Measurements from ENCODE around the gene ARHGAP26.
A peak's percentile ranks its signal among the peaks of the same experiment; 100 is the strongest.

The ARHGAP26 gene

GRCh38 chr5:143164557-143164956 lies 394.4 kb downstream of the ARHGAP26 start:
- no peak for DNase-seq (ENCODE audit: low spot score)

GRCh38 chr5:143165049-143165880 lies 395.1 kb downstream of the ARHGAP26 start:
- DNase-seq (ENCODE audit: low spot score): no peak

GRCh38 chr5:143166090-143166489 lies 395.9 kb downstream of the ARHGAP26 start:
- no peak for DNase-seq (ENCODE audit: low spot score)

GRCh38 chr5:143166661-143167420 lies 396.7 kb downstream of the ARHGAP26 start:
- no peak for DNase-seq (ENCODE audit: low spot score)

GRCh38 chr5:143168171-143168741 lies 398.1 kb downstream of the ARHGAP26 start:
- DNase-seq (ENCODE audit: low spot score): no peak

GRCh38 chr5:143168921-143169810 lies 399.0 kb downstream of the ARHGAP26 start:
- no peak for DNase-seq (ENCODE audit: low spot score)

- DNase-seq (ENCODE audit: low spot score): no peak
Measured at GRCh38 chr5:143170104-143170503, 399.9 kb downstream of the ARHGAP26 start.

GRCh38 chr5:143170977-143171376 lies 400.8 kb downstream of the ARHGAP26 start:
- no peak for DNase-seq (ENCODE audit: low spot score)

GRCh38 chr5:143172739-143173138 lies 402.6 kb downstream of the ARHGAP26 start:
- no peak for DNase-seq (ENCODE audit: low spot score)

GRCh38 chr5:143173139-143173889 lies 403.1 kb downstream of the ARHGAP26 start:
- DNase-seq (ENCODE audit: low spot score): no peak

- DNase-seq (ENCODE audit: low spot score): no peak
Measured at GRCh38 chr5:143174714-143175398, 404.7 kb downstream of the ARHGAP26 start.

- no peak for DNase-seq (ENCODE audit: low spot score)
Measured at GRCh38 chr5:143176048-143176447, 405.9 kb downstream of the ARHGAP26 start.

GRCh38 chr5:143177263-143177983 lies 407.2 kb downstream of the ARHGAP26 start:
- DNase-seq (ENCODE audit: low spot score): no peak

GRCh38 chr5:143179126-143179740 lies 409.1 kb downstream of the ARHGAP26 start:
- DNase-seq (ENCODE audit: low spot score): no peak

GRCh38 chr5:143180751-143181150 lies 410.6 kb downstream of the ARHGAP26 start:
- DNase-seq (ENCODE audit: low spot score): no peak

GRCh38 chr5:143181173-143181572 lies 411.0 kb downstream of the ARHGAP26 start:
- DNase-seq (ENCODE audit: low spot score): no peak

- no peak for DNase-seq (ENCODE audit: low spot score)
Measured at GRCh38 chr5:143182106-143182505, 411.9 kb downstream of the ARHGAP26 start.

GRCh38 chr5:143182901-143183820 lies 413.0 kb downstream of the ARHGAP26 start:
- DNase-seq (ENCODE audit: low spot score): peak; percentile 70

All from activated CD4-positive, alpha-beta T cell treated with anti-CD3 and anti-CD28 coated beads, Interleukin-2, Interleukin-4, amounts not matched to agents 100 ng/mL and 50 ng/mL, durations not matched to agents 16 hours and 8 hours (primary cell).